H1 (cell line): ENCODE results near the gene RPL12. TPM values are rescaled to one million over a fixed set of nuclear protein-coding genes. Genes with fewer than 3 reads are reported as not detected.

Experiments used
- CHD7 ChIP-seq: fragments of 300-600 bp; sonication (generic); IDR thresholded peaks from 2 replicates; pipeline ENCODE4 v1.7.1; 2012; ENCODE audit warnings: low read length, moderate library complexity, mild to moderate bottlenecking, inconsistent platforms; ENCODE audit not compliant: insufficient replicate concordance
- RBBP5 ChIP-seq: IDR thresholded peaks from 2 replicates; pipeline ENCODE4 v1.7.1; 2012; ENCODE audit warnings: low read depth, mild to moderate bottlenecking, inconsistent platforms, low read length, moderate library complexity, borderline replicate concordance
- SP1 ChIP-seq: IDR thresholded peaks from 2 replicates; pipeline ENCODE4 v1.6.1; 2011; ENCODE audit warnings: low read depth, low read length
- SRF ChIP-seq: IDR thresholded peaks from 2 replicates; pipeline ENCODE4 v1.6.1; 2011; ENCODE audit warnings: mild to moderate bottlenecking, low read depth, low read length, moderate library complexity
- ZNF274 ChIP-seq: IDR thresholded peaks from 2 replicates; pipeline ENCODE4 v1.7.0; 2012; ENCODE audit warnings: low read length, borderline replicate concordance; ENCODE audit errors: extremely low read depth
- polyA plus RNA-seq, 7 experiments: library from polyadenylated mRNA; depleted of rRNA in 3 of 7; stranded (reverse) in 5 of 7; unstranded in 2 of 7; fragments of >200 nt in 5 of 7; fragments of 200-250 nt in 2 of 7; gene quantifications; 1 replicate in 5 of 7; 2 replicates in 1 of 7; 4 replicates in 1 of 7; pipeline versions ENCODE4 v1.2.1 to v1.2.3, GENCODE V29; 2011 to 2013; ENCODE audit warnings: missing spikeins in 2 of 7, mixed read lengths in 2 of 7
- total RNA-seq: library from RNA; stranded (reverse); fragmentation: NEBNext Ultra II Directional; extraction: Animal tissue kit (Norgen Biotek cat#: 25700); gene quantifications from 2 replicates; pipeline ENCODE4 v1.2.1, GENCODE V29; 2021

Gene RPL12
- total and polyA plus RNA-seq, 2 of the 8 experiments (the other 6 are each of a cell fraction or from before 2014, with no cell fraction given), result 1,993 to 4,892 TPM

- TF ChIP-seq CHD7 (no peak), SP1 (no peak), RBBP5 (no peak), SRF (no peak), ZNF274 (no peak)
- TF ChIP-seq, all 59 proteins: peak for 0
Measured at GRCh38 chr9:127474592-127474991, 23.4 kb upstream of the RPL12 start (continued).
